Stimulated activated CD8-positive, alpha-beta memory T cell treated with anti-CD3 and anti-CD28 coated beads, Interleukin-15, amount 100 ng/mL, for 24 hours (primary cell): ENCODE results near the gene CDC14B.
"Not testable (repeated sequence)": the region's sequence is repeated elsewhere in the genome, so short reads cannot be mapped to it uniquely, and the experiment has no call there.

Source experiments
- DNase-seq: peaks from one replicate; pipeline ENCODE4 v3.0.0-alpha.2; 2020; ENCODE audit warnings: low read depth

CDC14B gene

DNA sequence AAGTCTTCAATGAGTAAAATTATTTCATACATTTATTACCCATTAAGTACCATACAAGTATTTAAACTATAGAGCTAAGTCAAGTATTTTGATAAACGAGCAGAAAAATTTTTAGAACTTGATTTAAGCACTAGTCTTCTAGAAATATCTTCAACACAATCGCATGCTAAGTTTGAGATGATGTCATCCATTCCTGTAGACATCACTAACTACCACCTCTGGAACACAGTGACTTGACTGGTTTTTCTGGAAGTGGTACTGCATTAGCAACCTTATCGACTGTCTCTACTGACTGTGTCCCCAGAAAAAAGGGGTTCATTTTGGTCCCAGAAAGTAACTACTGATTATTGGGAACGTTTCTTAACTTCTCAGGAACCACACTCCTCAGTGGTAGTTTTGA lies 69.0 kb downstream of the CDC14B start:
- no peak for DNase-seq

DNA sequence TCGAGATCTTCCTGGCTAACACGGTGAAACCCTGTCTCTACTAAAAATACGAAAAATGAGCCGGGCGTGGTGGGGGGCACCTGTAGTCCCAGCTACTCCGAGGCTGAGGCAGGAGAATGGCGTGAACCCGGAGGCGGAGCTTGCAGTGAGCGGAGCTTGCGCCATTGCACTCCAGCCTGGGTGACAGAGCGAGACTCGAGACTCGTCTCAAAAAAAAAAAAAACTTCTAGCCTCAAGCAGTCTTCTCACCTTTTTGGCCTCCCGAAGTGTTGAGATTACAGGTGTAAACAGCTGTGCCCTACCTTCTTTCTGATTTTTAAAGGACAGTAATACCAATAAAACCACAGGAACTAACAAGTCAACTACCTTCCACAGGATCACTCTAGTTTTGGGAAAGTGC lies 76.5 kb downstream of the CDC14B start:
- not testable (repeated sequence) for DNase-seq

- no peak for DNase-seq
Measured at GRCh38 chr9:96540106-96540505, 79.5 kb downstream of the CDC14B start.

- no peak for DNase-seq
Measured at GRCh38 chr9:96532173-96532572, 87.5 kb downstream of the CDC14B start.

DNA sequence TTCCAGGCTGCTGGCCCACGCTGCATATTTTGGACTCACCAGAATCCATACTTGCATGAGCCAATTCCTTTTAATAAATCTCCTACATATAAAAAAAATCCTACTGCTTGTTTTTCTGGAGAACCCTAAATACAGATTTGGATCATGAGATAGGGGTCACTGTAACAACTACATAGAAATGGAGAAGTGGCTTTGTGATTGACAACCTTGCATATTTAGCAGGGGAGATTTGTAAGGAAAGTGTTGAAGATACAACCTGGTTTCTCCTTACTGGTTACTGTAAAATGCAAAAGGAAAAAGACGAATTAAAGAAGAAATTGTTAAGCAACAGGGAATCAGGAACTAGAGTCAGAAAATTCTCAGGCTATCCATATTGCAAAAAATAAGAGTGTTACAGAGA lies 94.9 kb downstream of the CDC14B start:
- DNase-seq = no peak

- no peak for DNase-seq
Measured at GRCh38 chr9:96524045-96524444, 95.6 kb downstream of the CDC14B start.

DNA sequence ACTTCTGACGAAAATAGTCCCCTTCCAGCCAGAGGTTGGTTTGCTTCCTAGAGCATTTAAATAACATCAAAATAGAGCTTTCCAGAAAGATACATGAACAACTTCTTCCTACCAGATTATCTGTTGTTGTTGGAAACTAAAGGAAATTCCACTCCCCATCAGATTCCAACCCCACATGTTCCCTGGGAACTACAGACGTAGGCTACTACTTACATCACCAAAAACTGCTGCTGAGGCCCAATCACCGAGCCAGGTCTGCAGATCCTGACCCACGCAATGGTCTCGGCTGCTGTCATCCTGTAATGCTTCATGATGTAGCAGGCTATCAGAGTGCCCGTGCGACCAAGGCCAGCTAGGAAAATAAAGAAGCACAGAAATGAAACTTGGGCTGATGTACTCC lies 96.3 kb downstream of the CDC14B start:
- DNase-seq = no peak

DNA sequence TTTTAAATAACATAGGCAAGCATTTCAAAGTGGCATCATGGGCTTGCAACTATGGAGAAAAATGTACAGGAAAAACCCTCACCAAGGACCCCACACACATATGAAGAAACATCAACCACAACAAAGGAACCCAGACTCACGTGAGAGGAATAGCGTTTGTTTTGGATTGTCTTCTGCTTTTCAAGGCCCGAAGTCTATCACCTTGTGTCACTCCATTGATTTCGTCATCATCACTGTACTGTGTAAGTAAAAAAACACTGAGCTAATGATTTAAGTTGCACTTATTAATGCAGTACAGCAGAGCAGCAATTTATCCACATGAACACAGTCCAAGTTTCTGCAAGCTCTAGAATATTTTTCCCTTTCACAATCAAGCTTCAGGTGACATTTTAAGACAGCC lies 97.3 kb downstream of the CDC14B start:
- DNase-seq = no peak

DNA sequence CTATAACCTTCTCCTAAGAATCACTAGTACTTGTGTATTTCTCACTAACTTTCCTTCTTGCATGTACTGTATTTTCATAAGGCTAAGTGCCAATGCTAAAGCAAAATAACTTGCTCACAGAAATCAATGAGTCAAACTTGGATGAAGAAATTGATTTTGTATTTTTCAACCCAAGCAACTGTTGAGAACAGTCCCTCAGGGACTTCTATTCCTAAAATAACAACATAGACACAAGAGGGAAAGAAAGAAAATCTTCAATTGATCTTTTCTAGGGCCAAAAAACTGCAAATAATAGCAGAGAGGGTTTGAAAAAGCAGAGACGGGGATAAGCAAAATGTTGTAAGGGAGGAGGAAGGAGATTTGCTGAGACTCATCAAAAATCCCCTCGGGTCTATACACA lies 99.9 kb downstream of the CDC14B start:
- DNase-seq = no peak

DNA sequence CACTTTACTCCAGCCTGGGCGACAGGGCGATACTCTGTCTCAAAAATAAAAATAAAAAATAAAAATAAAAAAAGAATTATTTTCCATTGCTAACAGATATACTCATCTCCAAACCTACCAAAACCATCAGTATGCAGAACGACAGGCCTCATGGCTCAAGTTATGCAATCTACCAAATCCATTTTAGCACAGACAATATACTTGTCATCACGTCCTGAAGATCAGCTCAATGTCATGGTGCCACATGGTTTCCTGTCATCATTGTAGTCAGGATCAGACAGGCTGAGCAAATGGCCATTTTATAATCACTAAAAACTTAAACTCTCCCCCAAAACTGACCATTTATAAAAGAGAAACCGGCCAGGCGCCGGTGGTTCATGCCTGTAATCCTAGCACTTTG lies 100.5 kb downstream of the CDC14B start:
- no peak for DNase-seq

- no peak for DNase-seq
Measured at GRCh38 chr9:96515621-96516470, 103.8 kb downstream of the CDC14B start.

GRCh38 chr9:96514800-96515158 lies 104.9 kb downstream of the CDC14B start:
- no peak for DNase-seq

- no peak for DNase-seq
Measured at GRCh38 chr9:96514108-96514799, 105.4 kb downstream of the CDC14B start.

DNA sequence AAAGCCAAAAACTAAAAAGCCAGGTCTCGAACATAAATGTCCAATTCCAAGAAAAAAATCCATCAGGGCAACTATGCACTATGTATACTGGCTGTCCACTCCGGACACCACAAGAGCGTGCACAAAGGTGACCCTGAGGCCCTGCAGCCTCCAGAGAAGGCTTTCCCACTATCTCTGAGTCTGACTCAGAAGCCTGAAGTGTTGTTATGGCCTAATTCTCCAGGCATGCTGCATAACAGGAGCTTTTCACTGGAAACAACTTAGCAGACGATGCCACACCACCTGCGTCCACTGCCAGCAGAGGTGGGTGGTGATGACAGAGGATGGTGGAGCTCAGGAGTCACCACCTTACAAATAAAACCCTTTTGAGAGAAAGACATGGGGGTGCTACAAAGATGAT lies 106.0 kb downstream of the CDC14B start:
- DNase-seq = no peak

DNA sequence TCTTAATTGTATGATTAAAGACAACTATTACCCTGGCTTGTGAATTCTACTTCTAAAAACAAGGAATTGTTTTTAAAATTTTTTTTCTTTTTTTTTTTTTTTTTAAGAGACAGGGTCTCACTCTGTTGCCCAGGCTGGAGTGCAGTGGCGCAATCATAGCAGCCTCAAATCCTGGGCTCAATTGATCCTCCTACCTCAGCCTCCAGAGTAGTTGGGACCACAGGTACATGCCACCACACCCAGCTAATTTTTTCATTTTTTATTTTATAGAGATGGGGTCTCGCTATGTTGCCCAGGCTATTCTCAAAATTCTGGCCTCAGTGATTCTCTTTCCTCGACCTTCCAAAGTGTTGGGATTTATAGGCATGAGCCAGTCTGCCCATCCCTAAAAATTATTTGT lies 107.4 kb downstream of the CDC14B start:
- no peak for DNase-seq

GRCh38 chr9:96510258-96510657 lies 109.4 kb downstream of the CDC14B start:
- no peak for DNase-seq

DNA sequence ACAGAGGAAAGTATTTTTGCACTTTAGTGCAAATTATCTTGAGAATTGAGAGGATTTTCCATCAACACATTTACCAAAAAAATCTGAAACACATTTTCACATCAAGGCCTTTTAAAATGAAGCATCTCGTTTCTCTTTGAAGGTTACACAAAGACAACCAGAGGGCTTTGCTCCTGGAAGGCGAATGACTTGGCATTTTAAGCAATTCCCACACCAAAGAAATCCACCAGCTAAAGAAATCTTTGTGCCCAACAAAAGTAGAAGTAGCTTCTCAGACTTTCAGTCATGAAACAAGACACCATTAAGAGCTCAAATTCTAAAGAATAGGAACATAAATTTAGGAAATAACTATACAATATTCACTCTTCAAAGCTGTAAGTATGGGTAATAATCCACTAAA lies 109.8 kb downstream of the CDC14B start:
- DNase-seq = no peak

DNA sequence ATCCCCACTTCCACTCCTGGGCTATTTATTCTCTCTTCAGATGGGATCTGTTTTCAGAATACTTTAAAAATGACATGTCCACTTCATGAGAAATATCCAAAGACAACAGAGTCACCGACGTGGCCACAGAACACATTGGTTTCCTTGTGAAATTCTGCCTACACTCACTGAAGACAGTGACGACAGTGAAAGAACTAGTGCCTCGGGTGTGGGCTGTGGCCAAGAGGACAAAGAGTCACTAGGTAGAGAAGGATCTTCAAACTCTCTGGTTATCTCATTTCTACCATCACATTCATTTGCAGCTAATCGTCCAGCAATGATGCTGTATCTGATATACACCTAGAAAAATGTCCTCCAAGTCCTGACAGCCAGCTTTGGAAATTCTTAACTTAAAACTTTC lies 110.6 kb downstream of the CDC14B start:
- no peak for DNase-seq

DNA sequence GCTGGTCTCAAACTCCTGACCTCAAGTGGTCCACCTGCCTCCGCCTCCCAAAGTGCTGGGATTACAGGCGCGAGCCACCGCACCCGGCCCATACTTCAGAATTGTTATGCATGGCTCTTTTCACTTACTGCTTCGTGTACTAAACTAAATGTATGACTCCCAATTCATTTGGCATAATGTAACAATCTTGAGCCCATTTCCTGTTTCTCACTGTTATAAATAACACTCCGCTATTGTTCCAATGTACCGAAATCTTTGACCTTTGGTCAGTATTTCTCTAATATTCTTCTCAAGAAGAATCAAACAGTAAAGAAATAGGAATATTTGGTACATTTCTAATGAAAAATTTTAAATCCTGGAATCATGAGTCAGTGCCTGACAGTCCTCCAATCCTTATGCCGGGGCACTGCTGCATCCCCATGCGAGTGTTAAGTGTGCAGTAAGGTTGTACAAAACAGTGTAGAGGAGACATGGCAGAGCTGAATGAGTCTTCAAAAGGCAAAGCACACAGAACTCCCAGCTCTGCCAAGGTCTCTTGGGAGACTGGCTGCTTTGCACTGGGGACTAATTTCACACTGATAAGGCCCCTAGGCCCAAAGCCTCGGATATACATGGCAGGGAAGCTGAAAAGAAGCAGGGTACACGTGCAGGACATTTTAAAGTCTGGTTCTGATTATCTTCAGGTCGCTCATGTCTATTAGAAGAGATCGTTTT lies 111.3 kb downstream of the CDC14B start:
- DNase-seq = no peak

- DNase-seq = no peak
Measured at GRCh38 chr9:96505316-96505991, 114.2 kb downstream of the CDC14B start.

- DNase-seq = no peak
Measured at GRCh38 chr9:96503918-96504317, 115.7 kb downstream of the CDC14B start.

- DNase-seq = not testable (repeated sequence)
Measured at GRCh38 chr9:96503374-96503748, 116.3 kb downstream of the CDC14B start.
